ENCODE measurements around the gene MTA3. TPM values are rescaled to one million over a fixed set of nuclear protein-coding genes. Genes with fewer than 3 reads are reported as not detected.

MTA3 gene
- total and polyA plus RNA-seq, 9 donors, result 31.9 to 87.5 (median 61.0) TPM

DNA sequence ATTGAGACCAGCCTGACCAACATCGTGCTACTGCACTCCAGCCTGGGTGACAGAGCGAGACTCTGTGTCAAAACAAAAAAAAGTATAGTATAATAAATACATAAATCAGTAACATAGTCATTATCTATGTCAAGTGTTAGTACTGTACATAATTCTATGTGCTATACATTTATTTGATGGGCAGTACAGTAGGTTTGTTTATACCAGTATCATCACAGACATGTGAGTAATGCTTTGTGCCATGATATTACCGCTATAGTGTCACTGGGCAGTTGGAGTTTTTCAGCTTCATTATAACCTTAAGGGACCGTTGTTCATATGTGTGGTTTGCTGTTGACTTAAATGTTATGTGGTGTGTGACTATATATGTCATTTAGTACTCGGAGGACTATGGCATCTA, 24.9 kb downstream of the MTA3 start:
- Histone ChIP-seq H3K4me3 (no peak overlapping the region), H3K9me3 (no peaks in the 10 kb centered on the region), H3K4me1 (ENCODE audit: insufficient read depth) (no peaks in the 10 kb centered on the region), H3K27me3 (no peaks in the 10 kb centered on the region), H3K27ac (no peak overlapping the region), H3K36me3 (no peaks in the 10 kb centered on the region)
- no peak for DNase-seq
- intact Hi-C loops (cut with DNase I), result no loop called here
- WGBS, 3 donors, result 89 to 91% (median 90%) methylated on average over 5 of the region's 5 CpGs
- TF ChIP-seq EP300 (IDR thresholded peaks at IDR 0.05) (no peak), POLR2A (IDR thresholded peaks at IDR 0.05) (no peak)
- TF ChIP-seq, protein P1, sequence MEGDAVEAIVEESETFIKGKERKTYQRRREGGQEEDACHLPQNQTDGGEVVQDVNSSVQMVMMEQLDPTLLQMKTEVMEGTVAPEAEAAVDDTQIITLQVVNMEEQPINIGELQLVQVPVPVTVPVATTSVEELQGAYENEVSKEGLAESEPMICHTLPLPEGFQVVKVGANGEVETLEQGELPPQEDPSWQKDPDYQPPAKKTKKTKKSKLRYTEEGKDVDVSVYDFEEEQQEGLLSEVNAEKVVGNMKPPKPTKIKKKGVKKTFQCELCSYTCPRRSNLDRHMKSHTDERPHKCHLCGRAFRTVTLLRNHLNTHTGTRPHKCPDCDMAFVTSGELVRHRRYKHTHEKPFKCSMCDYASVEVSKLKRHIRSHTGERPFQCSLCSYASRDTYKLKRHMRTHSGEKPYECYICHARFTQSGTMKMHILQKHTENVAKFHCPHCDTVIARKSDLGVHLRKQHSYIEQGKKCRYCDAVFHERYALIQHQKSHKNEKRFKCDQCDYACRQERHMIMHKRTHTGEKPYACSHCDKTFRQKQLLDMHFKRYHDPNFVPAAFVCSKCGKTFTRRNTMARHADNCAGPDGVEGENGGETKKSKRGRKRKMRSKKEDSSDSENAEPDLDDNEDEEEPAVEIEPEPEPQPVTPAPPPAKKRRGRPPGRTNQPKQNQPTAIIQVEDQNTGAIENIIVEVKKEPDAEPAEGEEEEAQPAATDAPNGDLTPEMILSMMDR (IDR thresholded peaks at IDR 0.05), result no peak

DNA sequence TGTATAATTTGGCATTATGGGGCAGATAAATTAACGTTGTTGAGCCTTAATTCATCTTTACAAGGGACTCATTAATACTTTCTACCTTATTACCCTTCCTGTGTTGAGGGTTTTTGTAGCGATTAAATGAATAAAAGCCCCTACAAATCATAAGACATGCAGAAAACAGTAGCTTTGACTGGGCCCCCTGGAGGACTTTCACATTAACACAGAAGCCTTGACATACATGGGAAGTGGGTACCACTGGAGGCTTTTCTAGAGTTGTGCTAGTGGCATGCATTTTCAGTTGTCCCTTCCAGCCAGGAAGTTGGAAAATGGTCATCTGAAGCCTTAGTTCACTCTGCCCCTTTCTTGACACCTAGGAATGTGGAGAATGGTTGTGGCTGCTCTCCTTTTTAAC, 30.2 kb downstream of the MTA3 start:
- no peak overlapping the region for H3K4me3 ChIP-seq
- no peaks in the 10 kb centered on the region for H3K36me3 ChIP-seq
- peaks cover 2% of the 10 kb centered on the region for H3K4me1 ChIP-seq (ENCODE audit: insufficient read depth)
- no peak overlapping the region for H3K27ac ChIP-seq
- no peak for DNase-seq
- TF ChIP-seq POLR2A (IDR thresholded peaks at IDR 0.05) (no peak), EP300 (IDR thresholded peaks at IDR 0.05) (no peak)
- TF ChIP-seq, protein P1 (IDR thresholded peaks at IDR 0.05), result no peak
- no peaks in the 10 kb centered on the region for H3K9me3 ChIP-seq
- no peaks in the 10 kb centered on the region for H3K27me3 ChIP-seq
- intact Hi-C loops (cut with DNase I), result no loop called here
- WGBS, 3 donors, result 78 to 82% (median 78%) methylated on average over 2 of the region's 2 CpGs

DNA sequence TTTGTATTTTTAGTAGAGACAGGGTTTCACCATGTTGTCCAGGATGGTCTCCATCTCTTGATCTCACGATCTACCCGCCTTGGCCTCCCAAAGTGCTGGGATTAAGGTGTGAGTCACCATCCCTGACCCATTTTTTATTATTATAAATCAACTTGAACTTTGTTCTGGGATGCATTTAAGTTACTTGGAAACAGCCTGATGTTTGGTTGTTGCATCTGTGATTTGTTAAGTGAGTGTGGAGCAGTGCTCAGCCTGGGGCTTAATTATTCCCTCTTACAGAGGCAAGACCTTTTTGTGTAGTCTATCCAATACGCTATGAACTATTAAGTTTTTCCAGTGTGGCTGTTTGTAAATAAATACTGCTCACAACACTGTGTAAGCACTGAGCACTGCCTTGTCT, 32.6 kb downstream of the MTA3 start:
- H3K36me3 ChIP-seq, result no peaks in the 10 kb centered on the region
- H3K27ac ChIP-seq, result no peak overlapping the region
- peaks cover 2% of the 10 kb centered on the region for H3K4me1 ChIP-seq (ENCODE audit: insufficient read depth)
- TF ChIP-seq, protein P1 (IDR thresholded peaks at IDR 0.05), result no peak
- TF ChIP-seq EP300 (IDR thresholded peaks at IDR 0.05) (no peak), POLR2A (IDR thresholded peaks at IDR 0.05) (no peak)
- H3K4me3 ChIP-seq, result no peak overlapping the region
- intact Hi-C loops (cut with DNase I), result no loop called here
- WGBS, 3 donors, result 88 to 97% (median 96%) methylated on average over 3 of the region's 3 CpGs
- no peaks in the 10 kb centered on the region for H3K27me3 ChIP-seq
- DNase-seq, result no peak
- H3K9me3 ChIP-seq, result no peaks in the 10 kb centered on the region

DNA sequence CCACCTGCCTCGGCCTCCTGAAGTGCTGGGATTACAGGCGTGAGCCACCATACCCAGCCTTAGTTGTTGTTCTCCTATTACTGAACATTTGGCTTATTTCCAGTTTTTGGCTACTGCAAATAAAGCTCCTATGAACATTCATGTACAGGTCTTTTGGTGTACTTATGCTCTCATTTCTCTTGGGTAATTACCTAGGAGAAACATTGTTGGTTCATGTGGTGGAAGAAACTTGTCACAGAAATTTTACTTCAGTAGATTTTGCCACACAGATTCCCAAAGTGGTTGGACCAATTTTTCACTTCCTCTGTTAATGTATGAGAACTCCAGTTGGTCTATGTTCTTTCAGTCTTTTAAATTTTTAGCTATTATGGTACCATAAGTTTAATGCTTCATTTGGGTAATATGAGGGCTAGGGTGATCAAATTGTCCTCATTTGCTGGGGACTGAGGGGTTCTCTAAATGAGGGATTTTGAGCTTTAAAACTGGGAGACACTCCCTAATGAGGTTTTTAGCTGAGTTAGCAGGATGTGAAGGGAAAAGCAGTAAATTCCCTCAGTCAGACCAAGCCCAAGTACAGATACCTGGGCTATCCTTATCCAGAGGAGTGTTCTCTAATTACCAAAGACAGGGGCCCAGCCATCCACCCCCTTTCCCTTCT, 33.9 kb downstream of the MTA3 start:
- intact Hi-C loops (cut with DNase I), result no loop called here
- TF ChIP-seq POLR2A (IDR thresholded peaks at IDR 0.05) (no peak), EP300 (IDR thresholded peaks at IDR 0.05) (no peak)
- TF ChIP-seq, protein P1 (IDR thresholded peaks at IDR 0.05), result no peak
- no peak for DNase-seq
- H3K27me3 ChIP-seq, result no peaks in the 10 kb centered on the region
- peaks cover 2% of the 10 kb centered on the region for H3K4me1 ChIP-seq (ENCODE audit: insufficient read depth)
- H3K27ac ChIP-seq, result no peak overlapping the region
- no peaks in the 10 kb centered on the region for H3K9me3 ChIP-seq
- no peaks in the 10 kb centered on the region for H3K36me3 ChIP-seq
- H3K4me3 ChIP-seq, result no peak overlapping the region
- 92 to 100% (median 95%) methylated on average over 2 of the region's 2 CpGs for WGBS, 3 donors
